ENCODE data around the gene SMYD3. TPM values are rescaled to one million over a fixed set of nuclear protein-coding genes. Genes with fewer than 3 reads are reported as not detected.

Gene SMYD3
- total and polyA plus RNA-seq, 9 of the 15 experiments (the other 6 are each of a cell fraction or from before 2014, with no cell fraction given), result 128 to 440 (median 197) TPM

DNA sequence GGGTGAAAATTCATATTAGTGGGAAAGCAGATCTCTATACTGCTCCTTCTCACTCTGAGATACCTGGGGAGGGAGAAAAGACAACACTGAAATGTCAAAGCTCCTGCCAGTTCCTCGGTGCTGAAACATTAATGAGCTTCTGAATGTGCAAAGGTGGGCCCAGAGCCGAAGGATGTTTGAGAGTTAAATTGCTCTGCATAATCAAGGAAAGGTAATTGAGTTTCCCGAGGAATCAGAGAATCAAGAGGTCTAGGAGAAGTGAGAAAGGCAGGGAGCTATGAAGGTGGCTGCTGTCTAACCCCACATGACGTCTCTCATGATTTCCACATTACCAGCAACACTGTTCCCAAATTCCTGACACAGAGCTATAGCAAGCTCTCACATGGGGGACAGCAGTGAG, 346.7 kb downstream of the SMYD3 start:
- intact Hi-C loops (cut with micrococcal nuclease), result no loop called here
- H3K9ac ChIP-seq (ENCODE audit: insufficient read depth in 1 of 2, low read depth in 2 of 2, low read length in 2 of 2), result no peak overlapping the region
- TF ChIP-seq, protein P1, sequence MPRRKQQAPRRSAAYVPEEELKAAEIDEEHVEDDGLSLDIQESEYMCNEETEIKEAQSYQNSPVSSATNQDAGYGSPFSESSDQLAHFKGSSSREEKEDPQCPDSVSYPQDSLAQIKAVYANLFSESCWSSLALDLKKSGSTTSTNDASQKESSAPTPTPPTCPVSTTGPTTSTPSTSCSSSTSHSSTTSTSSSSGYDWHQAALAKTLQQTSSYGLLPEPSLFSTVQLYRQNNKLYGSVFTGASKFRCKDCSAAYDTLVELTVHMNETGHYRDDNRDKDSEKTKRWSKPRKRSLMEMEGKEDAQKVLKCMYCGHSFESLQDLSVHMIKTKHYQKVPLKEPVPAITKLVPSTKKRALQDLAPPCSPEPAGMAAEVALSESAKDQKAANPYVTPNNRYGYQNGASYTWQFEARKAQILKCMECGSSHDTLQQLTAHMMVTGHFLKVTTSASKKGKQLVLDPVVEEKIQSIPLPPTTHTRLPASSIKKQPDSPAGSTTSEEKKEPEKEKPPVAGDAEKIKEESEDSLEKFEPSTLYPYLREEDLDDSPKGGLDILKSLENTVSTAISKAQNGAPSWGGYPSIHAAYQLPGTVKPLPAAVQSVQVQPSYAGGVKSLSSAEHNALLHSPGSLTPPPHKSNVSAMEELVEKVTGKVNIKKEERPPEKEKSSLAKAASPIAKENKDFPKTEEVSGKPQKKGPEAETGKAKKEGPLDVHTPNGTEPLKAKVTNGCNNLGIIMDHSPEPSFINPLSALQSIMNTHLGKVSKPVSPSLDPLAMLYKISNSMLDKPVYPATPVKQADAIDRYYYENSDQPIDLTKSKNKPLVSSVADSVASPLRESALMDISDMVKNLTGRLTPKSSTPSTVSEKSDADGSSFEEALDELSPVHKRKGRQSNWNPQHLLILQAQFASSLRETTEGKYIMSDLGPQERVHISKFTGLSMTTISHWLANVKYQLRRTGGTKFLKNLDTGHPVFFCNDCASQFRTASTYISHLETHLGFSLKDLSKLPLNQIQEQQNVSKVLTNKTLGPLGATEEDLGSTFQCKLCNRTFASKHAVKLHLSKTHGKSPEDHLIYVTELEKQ (CRISPR knock-in tag; IDR thresholded peaks at IDR 0.05), result no peak
- TF ChIP-seq ZC3H8 (IDR thresholded peaks at IDR 0.05) (no peak), ZZZ3 (IDR thresholded peaks at IDR 0.05) (no peak), TOE1 (IDR thresholded peaks at IDR 0.05; ENCODE audit: borderline replicate concordance) (no peak), TOE1 (CRISPR knock-in tag; IDR thresholded peaks at IDR 0.05; ENCODE audit: borderline replicate concordance, low read depth) (no peak)
- peaks cover 0 to 44% of the 10 kb centered on the region in 2 experiments; a peak in 4 of 5 replicates for H3K4me1 ChIP-seq (replicated peaks in 1 of 2; ENCODE audit: control insufficient read depth in 2 of 2, insufficient read depth in 2 of 2, low read length in 2 of 2)
- no peak overlapping the region for H3K4me3 ChIP-seq
- H3K27ac ChIP-seq (ENCODE audit: extremely low read depth, low read depth, low read length), result no peak overlapping the region
- ATAC-seq (no peak), DNase-seq (ENCODE audit: extremely low read depth in 1 of 4, low spot score in 3 of 4) (no peak), FAIRE-seq (no peak)
- no peaks in the 10 kb centered on the region; the same call in 2 of the 3 replicates for H3K36me3 ChIP-seq (ENCODE audit: control insufficient read depth, insufficient read depth, low read length)
- in situ Hi-C loops (cut with MboI), result no loop called here
- no peaks in the 10 kb centered on the region; a peak in 1 of 5 replicates for H3K27me3 ChIP-seq (ENCODE audit: control insufficient read depth in 2 of 2, insufficient read depth in 2 of 2, low read length in 2 of 2)
- CTCF ChIA-PET (ENCODE audit: low intra/inter-chr PET ratio), result no interaction called here
- no peak overlapping the region for H3K4me2 ChIP-seq (ENCODE audit: insufficient read depth, low read length)
- 70% methylated on average over 4 of the region's 4 CpGs for WGBS (ENCODE audit: insufficient coverage, low coverage, missing lambda C conversion rate)
- POLR2A ChIA-PET, result interaction anchor here (0.8 to 2.7 kb wide), 5 partner anchors 10 to 1520 kb away, joined by 3 to 17 read pairs (median 3); no protein-coding TSS in a partner anchor
- H4K20me1 ChIP-seq (replicated peaks; ENCODE audit: control insufficient read depth, insufficient read depth, low read length), result no peaks in the 10 kb centered on the region
- H3K9me3 ChIP-seq (replicated peaks; ENCODE audit: control insufficient read depth, insufficient read depth, low read depth, low read length), result no peaks in the 10 kb centered on the region
- BruUV-seq (replicated peaks), result no TSS peak
- H3K79me2 ChIP-seq (ENCODE audit: control insufficient read depth, insufficient read depth, low read length), result peaks cover 9% of the 10 kb centered on the region; the same call in 2 of the 3 replicates
- no peaks in the 10 kb centered on the region for H3K9me1 ChIP-seq (ENCODE audit: control insufficient read depth, insufficient read depth, low read length)
- no peak overlapping the region for H2AFZ ChIP-seq (ENCODE audit: low read depth, low read length)

Measured in K562 (cell line).